GM18511 (cell line): ENCODE data around the gene SLC16A10.
"Not testable (repeated sequence)": the region's sequence is repeated elsewhere in the genome, so short reads cannot be mapped to it uniquely, and the experiment has no call there.

Source experiments
- ATAC-seq: cut with Tn5 transposase; IDR thresholded peaks from one replicate; pipeline ENCODE4 v1.9.1; 2021; ENCODE audit warnings: mild to moderate bottlenecking, moderate library complexity; ENCODE audit not compliant: unreplicated experiment

Gene SLC16A10

GRCh38 chr6:111255838-111256237 is 168.5 kb downstream of the SLC16A10 start:
- ATAC-seq, result not testable (repeated sequence)

GRCh38 chr6:111256646-111257045 is 169.3 kb downstream of the SLC16A10 start:
- no peak for ATAC-seq

- no peak for ATAC-seq
These were observed 170.7 kb downstream of the SLC16A10 start for GRCh38 chr6:111258010-111258409.

- ATAC-seq, result no peak
These were observed 171.3 kb downstream of the SLC16A10 start for GRCh38 chr6:111258615-111259088.

GRCh38 chr6:111259089-111259831 is 172.0 kb downstream of the SLC16A10 start:
- ATAC-seq, result peak; percentile 98

- no peak for ATAC-seq
These were observed 173.4 kb downstream of the SLC16A10 start for GRCh38 chr6:111260570-111261298.

GRCh38 chr6:111263837-111264236 is 176.5 kb downstream of the SLC16A10 start:
- ATAC-seq, result no peak

GRCh38 chr6:111265842-111266241 is 178.5 kb downstream of the SLC16A10 start:
- no peak for ATAC-seq

GRCh38 chr6:111266276-111266675 is 179.0 kb downstream of the SLC16A10 start:
- no peak for ATAC-seq

GRCh38 chr6:111267764-111268333 is 180.5 kb downstream of the SLC16A10 start:
- ATAC-seq, result no peak

- no peak for ATAC-seq
These were observed 182.2 kb downstream of the SLC16A10 start for GRCh38 chr6:111269401-111269970.

- no peak for ATAC-seq
These were observed 182.8 kb downstream of the SLC16A10 start for GRCh38 chr6:111270121-111270520.

GRCh38 chr6:111274593-111275217 is 187.4 kb downstream of the SLC16A10 start:
- no peak for ATAC-seq

- ATAC-seq, result no peak
These were observed 189.0 kb downstream of the SLC16A10 start for GRCh38 chr6:111276335-111276734.

- ATAC-seq, result no peak
These were observed 189.4 kb downstream of the SLC16A10 start for GRCh38 chr6:111276736-111277135.

GRCh38 chr6:111277819-111278218 is 190.5 kb downstream of the SLC16A10 start:
- no peak for ATAC-seq

GRCh38 chr6:111278731-111279130 is 191.4 kb downstream of the SLC16A10 start:
- ATAC-seq, result no peak

GRCh38 chr6:111280445-111280955 is 193.2 kb downstream of the SLC16A10 start:
- ATAC-seq, result no peak
